ENCODE measurements around the gene SLC13A1.

Gene SLC13A1

DNA sequence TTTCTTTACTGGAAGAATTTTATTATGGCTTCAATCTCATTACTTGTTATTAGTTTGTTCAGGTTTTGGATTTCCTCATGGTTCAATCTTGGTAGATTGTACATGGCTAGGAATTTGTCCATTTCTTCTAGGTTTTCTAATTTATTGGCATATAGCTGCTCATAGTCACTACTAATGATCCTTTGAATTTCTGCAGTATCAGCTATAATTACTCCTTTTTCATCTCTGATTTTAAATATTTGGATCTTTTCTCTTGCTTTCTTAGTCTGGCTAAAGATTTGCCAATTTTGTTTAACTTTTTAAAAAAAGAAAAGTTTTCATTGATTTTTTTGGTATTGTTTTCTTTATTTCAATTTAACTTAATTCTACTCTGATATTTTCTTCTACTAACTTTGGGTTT lies 59.2 kb downstream of the SLC13A1 start:
- Histone ChIP-seq H3K36me3 (ENCODE audit: insufficient read depth, insufficient read length, low read length) (no peaks in the 10 kb centered on the region), H3K9ac (ENCODE audit: insufficient read length, low read depth) (no peak overlapping the region), H3K4me1 (ENCODE audit: insufficient read depth, insufficient read length) (no peaks in the 10 kb centered on the region), H3K27me3 (ENCODE audit: insufficient read depth, insufficient read length) (no peaks in the 10 kb centered on the region), H3K4me3 (ENCODE audit: insufficient read length, low read depth) (no peak overlapping the region), H3K9me3 (ENCODE audit: insufficient read depth, low read length) (no peaks in the 10 kb centered on the region)
- DNase-seq (ENCODE audit: low read depth, low spot score), result no peak
- TF ChIP-seq ZNF274 (IDR thresholded peaks at IDR 0.05; ENCODE audit: low read depth, low read length) (no peak), YY1 (IDR thresholded peaks at IDR 0.05; ENCODE audit: insufficient read depth, insufficient read length) (no peak), SUZ12 (IDR thresholded peaks at IDR 0.05; ENCODE audit: extremely low read depth, insufficient read depth, insufficient read length) (no peak)

DNA sequence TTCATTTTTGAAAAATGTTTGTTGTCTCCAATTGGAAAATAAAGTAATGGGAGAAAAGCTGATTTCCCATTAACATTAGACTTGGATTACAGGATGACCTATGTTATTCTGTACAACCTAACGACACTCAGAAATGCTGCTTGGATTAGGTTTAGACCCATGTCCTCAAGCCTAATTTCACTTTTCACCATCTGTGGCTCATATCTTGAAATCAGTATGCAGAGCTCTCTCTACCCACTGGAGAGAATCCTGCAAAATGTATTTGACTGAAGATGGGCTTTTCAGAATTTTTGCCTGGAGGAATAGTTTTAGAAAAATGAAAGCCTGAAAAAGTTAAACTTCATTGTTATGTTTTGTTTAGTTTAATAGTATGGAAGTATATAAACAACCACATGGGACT lies 63.8 kb downstream of the SLC13A1 start:
- H3K27me3 ChIP-seq (ENCODE audit: insufficient read depth, insufficient read length), result no peaks in the 10 kb centered on the region
- no peak for TF ChIP-seq ZNF274 (IDR thresholded peaks at IDR 0.05; ENCODE audit: low read depth, low read length)
- TF ChIP-seq SUZ12 (IDR thresholded peaks at IDR 0.05; ENCODE audit: extremely low read depth, insufficient read depth, insufficient read length), result no peak
- no peak for TF ChIP-seq YY1 (IDR thresholded peaks at IDR 0.05; ENCODE audit: insufficient read depth, insufficient read length)
- no peaks in the 10 kb centered on the region for H3K4me1 ChIP-seq (ENCODE audit: insufficient read depth, insufficient read length)
- no peak overlapping the region for H3K9ac ChIP-seq (ENCODE audit: insufficient read length, low read depth)
- DNase-seq (ENCODE audit: low read depth, low spot score), result no peak
- no peaks in the 10 kb centered on the region for H3K9me3 ChIP-seq (ENCODE audit: insufficient read depth, low read length)
- H3K4me3 ChIP-seq (ENCODE audit: insufficient read length, low read depth), result no peak overlapping the region
- H3K36me3 ChIP-seq (ENCODE audit: insufficient read depth, insufficient read length, low read length), result no peaks in the 10 kb centered on the region

DNA sequence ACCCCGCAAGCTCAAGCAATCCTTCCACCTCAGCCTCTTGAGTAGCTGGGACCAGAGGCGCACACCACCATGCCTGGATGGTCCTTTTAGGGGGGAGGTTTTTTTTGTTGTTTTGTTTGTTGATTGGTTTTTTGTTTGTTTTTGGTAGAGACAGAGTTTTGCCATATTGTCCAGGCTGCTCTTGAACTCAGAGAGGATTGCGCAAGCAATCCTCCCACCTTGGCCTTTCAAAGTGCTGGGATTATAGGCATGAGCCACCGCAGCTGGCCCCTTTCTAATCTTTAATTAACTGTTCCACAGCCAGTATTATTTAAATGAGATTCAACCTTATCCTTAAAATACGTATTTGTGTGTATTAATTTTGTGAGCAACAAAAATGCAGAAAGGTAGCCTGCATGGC lies 65.8 kb downstream of the SLC13A1 start:
- no peaks in the 10 kb centered on the region for H3K27me3 ChIP-seq (ENCODE audit: insufficient read depth, insufficient read length)
- no peak for DNase-seq (ENCODE audit: low read depth, low spot score)
- H3K4me1 ChIP-seq (ENCODE audit: insufficient read depth, insufficient read length), result no peaks in the 10 kb centered on the region
- H3K36me3 ChIP-seq (ENCODE audit: insufficient read depth, insufficient read length, low read length), result no peaks in the 10 kb centered on the region
- H3K9me3 ChIP-seq (ENCODE audit: insufficient read depth, low read length), result no peaks in the 10 kb centered on the region
- TF ChIP-seq YY1 (IDR thresholded peaks at IDR 0.05; ENCODE audit: insufficient read depth, insufficient read length) (no peak), ZNF274 (IDR thresholded peaks at IDR 0.05; ENCODE audit: low read depth, low read length) (no peak), SUZ12 (IDR thresholded peaks at IDR 0.05; ENCODE audit: extremely low read depth, insufficient read depth, insufficient read length) (no peak)
- H3K9ac ChIP-seq (ENCODE audit: insufficient read length, low read depth), result no peak overlapping the region
- H3K4me3 ChIP-seq (ENCODE audit: insufficient read length, low read depth), result no peak overlapping the region

DNA sequence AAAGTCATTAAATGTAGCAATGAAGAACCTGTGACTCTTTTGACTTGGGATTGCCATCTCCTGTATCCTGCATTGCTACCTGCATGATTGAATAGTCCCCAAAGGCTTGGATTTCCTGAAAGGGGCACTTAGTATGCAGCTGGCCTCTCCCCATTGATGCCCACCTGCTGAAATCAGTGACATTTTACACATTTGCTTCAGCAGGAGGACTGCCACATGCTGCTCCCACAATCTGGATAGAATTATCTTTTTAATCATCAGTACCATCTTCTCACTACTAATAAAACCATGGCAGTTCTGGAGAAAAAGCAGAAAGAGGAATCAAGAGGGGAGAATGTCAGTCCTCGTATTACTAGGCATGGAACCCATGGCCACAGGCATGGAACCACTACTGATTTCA lies 67.8 kb downstream of the SLC13A1 start:
- TF ChIP-seq YY1 (IDR thresholded peaks at IDR 0.05; ENCODE audit: insufficient read depth, insufficient read length) (no peak), ZNF274 (IDR thresholded peaks at IDR 0.05; ENCODE audit: low read depth, low read length) (no peak), SUZ12 (IDR thresholded peaks at IDR 0.05; ENCODE audit: extremely low read depth, insufficient read depth, insufficient read length) (no peak)
- no peak overlapping the region for H3K4me3 ChIP-seq (ENCODE audit: insufficient read length, low read depth)
- H3K36me3 ChIP-seq (ENCODE audit: insufficient read depth, insufficient read length, low read length), result no peaks in the 10 kb centered on the region
- DNase-seq (ENCODE audit: low read depth, low spot score), result no peak
- H3K27me3 ChIP-seq (ENCODE audit: insufficient read depth, insufficient read length), result no peaks in the 10 kb centered on the region
- H3K9me3 ChIP-seq (ENCODE audit: insufficient read depth, low read length), result no peaks in the 10 kb centered on the region
- H3K9ac ChIP-seq (ENCODE audit: insufficient read length, low read depth), result no peak overlapping the region
- H3K4me1 ChIP-seq (ENCODE audit: insufficient read depth, insufficient read length), result no peaks in the 10 kb centered on the region

DNA sequence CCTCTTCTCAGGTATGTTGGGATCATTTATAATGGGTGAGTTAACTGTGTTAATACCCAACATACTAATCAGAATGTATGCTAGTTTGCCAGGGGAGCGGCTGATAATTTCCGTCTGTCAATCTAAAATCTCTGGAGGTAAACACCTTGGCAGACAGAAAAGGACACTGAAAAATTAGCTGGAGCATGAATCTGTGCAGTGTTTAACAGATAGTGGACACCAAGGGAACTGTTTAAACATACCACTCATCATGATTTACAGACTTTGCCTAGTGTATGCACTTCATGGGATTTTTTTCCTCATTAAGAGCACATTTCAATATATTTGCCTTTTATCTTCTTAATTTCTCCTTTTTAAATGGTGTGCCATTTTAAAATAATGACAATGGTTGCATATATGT lies 68.2 kb downstream of the SLC13A1 start:
- H3K9me3 ChIP-seq (ENCODE audit: insufficient read depth, low read length), result no peaks in the 10 kb centered on the region
- no peaks in the 10 kb centered on the region for H3K27me3 ChIP-seq (ENCODE audit: insufficient read depth, insufficient read length)
- H3K9ac ChIP-seq (ENCODE audit: insufficient read length, low read depth), result no peak overlapping the region
- no peak for TF ChIP-seq SUZ12 (IDR thresholded peaks at IDR 0.05; ENCODE audit: extremely low read depth, insufficient read depth, insufficient read length)
- no peak for TF ChIP-seq ZNF274 (IDR thresholded peaks at IDR 0.05; ENCODE audit: low read depth, low read length)
- no peak for TF ChIP-seq YY1 (IDR thresholded peaks at IDR 0.05; ENCODE audit: insufficient read depth, insufficient read length)
- H3K4me1 ChIP-seq (ENCODE audit: insufficient read depth, insufficient read length), result no peaks in the 10 kb centered on the region
- no peak for DNase-seq (ENCODE audit: low read depth, low spot score)
- no peaks in the 10 kb centered on the region for H3K36me3 ChIP-seq (ENCODE audit: insufficient read depth, insufficient read length, low read length)
- H3K4me3 ChIP-seq (ENCODE audit: insufficient read length, low read depth), result no peak overlapping the region

DNA sequence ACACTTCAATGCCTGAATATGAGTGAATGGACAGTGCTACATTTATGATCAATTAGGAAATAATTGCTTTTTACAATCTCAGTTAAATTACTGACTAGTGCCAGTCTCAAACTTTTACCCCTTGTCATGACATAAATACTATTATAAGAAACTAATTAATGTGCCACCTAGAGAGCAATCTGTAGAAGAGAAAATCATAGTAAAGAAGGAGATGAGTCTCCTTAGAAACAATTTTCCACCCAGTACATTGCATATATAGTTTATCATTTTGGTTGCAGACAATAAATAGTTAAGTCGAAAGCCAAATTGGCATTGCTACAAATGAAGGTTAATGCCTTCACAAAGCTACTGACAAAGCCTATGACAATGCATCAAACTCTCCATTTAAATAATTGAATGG lies 68.6 kb downstream of the SLC13A1 start:
- TF ChIP-seq ZNF274 (IDR thresholded peaks at IDR 0.05; ENCODE audit: low read depth, low read length), result no peak
- no peak for TF ChIP-seq SUZ12 (IDR thresholded peaks at IDR 0.05; ENCODE audit: extremely low read depth, insufficient read depth, insufficient read length)
- no peak for TF ChIP-seq YY1 (IDR thresholded peaks at IDR 0.05; ENCODE audit: insufficient read depth, insufficient read length)

DNA sequence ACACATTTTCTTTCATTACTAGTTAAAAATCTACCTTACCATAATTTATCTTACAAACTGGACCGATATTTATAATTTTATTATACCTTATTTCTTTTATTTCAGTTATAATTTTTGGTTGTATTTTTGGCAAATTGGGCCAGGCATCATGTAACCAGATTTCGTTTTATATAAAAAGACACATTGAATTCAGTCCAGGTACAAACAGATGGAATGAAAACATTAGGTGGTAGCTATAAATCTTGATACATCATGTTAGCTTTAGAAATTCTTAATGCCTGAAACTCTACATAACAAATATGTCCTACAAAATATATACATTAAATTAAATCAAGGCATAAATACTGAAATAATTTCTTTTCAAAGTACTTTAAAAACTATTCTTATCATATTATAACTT lies 73.1 kb downstream of the SLC13A1 start:
- no peak for TF ChIP-seq SUZ12 (IDR thresholded peaks at IDR 0.05; ENCODE audit: extremely low read depth, insufficient read depth, insufficient read length)
- TF ChIP-seq ZNF274 (IDR thresholded peaks at IDR 0.05; ENCODE audit: low read depth, low read length), result no peak
- no peak for TF ChIP-seq YY1 (IDR thresholded peaks at IDR 0.05; ENCODE audit: insufficient read depth, insufficient read length)
- Histone ChIP-seq H3K4me3 (ENCODE audit: insufficient read length, low read depth) (no peak overlapping the region), H3K36me3 (ENCODE audit: insufficient read depth, insufficient read length, low read length) (no peaks in the 10 kb centered on the region), H3K27me3 (ENCODE audit: insufficient read depth, insufficient read length) (no peaks in the 10 kb centered on the region), H3K9me3 (ENCODE audit: insufficient read depth, low read length) (no peaks in the 10 kb centered on the region), H3K9ac (ENCODE audit: insufficient read length, low read depth) (no peak overlapping the region), H3K4me1 (ENCODE audit: insufficient read depth, insufficient read length) (no peaks in the 10 kb centered on the region)
- DNase-seq (ENCODE audit: low read depth, low spot score), result no peak

More for the DNA sequence above, 68.6 kb downstream of the SLC13A1 start:
- Histone ChIP-seq H3K4me3 (ENCODE audit: insufficient read length, low read depth) (no peak overlapping the region), H3K9me3 (ENCODE audit: insufficient read depth, low read length) (no peaks in the 10 kb centered on the region), H3K27me3 (ENCODE audit: insufficient read depth, insufficient read length) (no peaks in the 10 kb centered on the region), H3K9ac (ENCODE audit: insufficient read length, low read depth) (no peak overlapping the region), H3K4me1 (ENCODE audit: insufficient read depth, insufficient read length) (no peaks in the 10 kb centered on the region), H3K36me3 (ENCODE audit: insufficient read depth, insufficient read length, low read length) (no peaks in the 10 kb centered on the region)
- no peak for DNase-seq (ENCODE audit: low read depth, low spot score)

DNA sequence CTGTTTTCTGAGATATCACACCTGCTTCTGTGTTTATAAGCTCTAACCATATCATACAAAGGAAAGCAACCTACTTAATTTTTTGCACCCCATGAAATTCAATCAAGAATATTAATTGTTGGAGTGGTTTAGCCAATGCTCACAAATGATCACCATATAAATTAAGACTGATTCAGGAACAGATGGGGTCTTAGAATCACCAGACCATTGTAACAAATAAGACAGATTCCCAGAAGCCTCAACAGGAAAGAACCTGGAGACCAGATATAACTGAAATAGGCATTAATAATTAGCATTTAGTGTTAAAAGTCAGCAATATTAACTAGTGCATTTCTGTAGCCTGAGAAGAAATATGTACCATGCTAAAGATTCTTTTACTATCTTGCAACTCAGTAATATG lies 73.6 kb downstream of the SLC13A1 start:
- no peaks in the 10 kb centered on the region for H3K4me1 ChIP-seq (ENCODE audit: insufficient read depth, insufficient read length)
- DNase-seq (ENCODE audit: low read depth, low spot score), result no peak
- no peaks in the 10 kb centered on the region for H3K27me3 ChIP-seq (ENCODE audit: insufficient read depth, insufficient read length)
- H3K9me3 ChIP-seq (ENCODE audit: insufficient read depth, low read length), result no peaks in the 10 kb centered on the region
- TF ChIP-seq SUZ12 (IDR thresholded peaks at IDR 0.05; ENCODE audit: extremely low read depth, insufficient read depth, insufficient read length), result no peak
- TF ChIP-seq YY1 (IDR thresholded peaks at IDR 0.05; ENCODE audit: insufficient read depth, insufficient read length), result no peak
- TF ChIP-seq ZNF274 (IDR thresholded peaks at IDR 0.05; ENCODE audit: low read depth, low read length), result no peak
- H3K4me3 ChIP-seq (ENCODE audit: insufficient read length, low read depth), result no peak overlapping the region
- H3K9ac ChIP-seq (ENCODE audit: insufficient read length, low read depth), result no peak overlapping the region
- no peaks in the 10 kb centered on the region for H3K36me3 ChIP-seq (ENCODE audit: insufficient read depth, insufficient read length, low read length)
